Iris pigment epithelial cell (primary cell): Measurements from ENCODE around the gene NAA30.

Experiments used
- DNase-seq: peaks from one replicate; pipeline ENCODE4 v3.0.0-alpha.2; 2011; ENCODE audit warnings: low read depth

The NAA30 gene

GRCh38 chr14:57392830-57393229, 2.4 kb downstream of the NAA30 start:
- no peak for DNase-seq

GRCh38 chr14:57400556-57401494, 10.4 kb downstream of the NAA30 start:
- DNase-seq, result no peak

- DNase-seq, result no peak
Observed at GRCh38 chr14:57401501-57401900, 11.1 kb downstream of the NAA30 start.

- no peak for DNase-seq
Observed at GRCh38 chr14:57402173-57402852, 11.9 kb downstream of the NAA30 start.

- peak; percentile 26 for DNase-seq
Observed at GRCh38 chr14:57403521-57403864, 13.1 kb downstream of the NAA30 start.

GRCh38 chr14:57405562-57405961, 15.2 kb downstream of the NAA30 start:
- DNase-seq, result no peak

GRCh38 chr14:57408037-57408436, 17.7 kb downstream of the NAA30 start:
- no peak for DNase-seq

- no peak for DNase-seq
Observed at GRCh38 chr14:57408634-57409033, 18.2 kb downstream of the NAA30 start.

GRCh38 chr14:57412341-57412740, 22.0 kb downstream of the NAA30 start:
- DNase-seq, result no peak

- no peak for DNase-seq
Observed at GRCh38 chr14:57413849-57414248, 23.5 kb downstream of the NAA30 start.

- DNase-seq, result no peak
Observed at GRCh38 chr14:57417228-57417627, 26.8 kb downstream of the NAA30 start.

GRCh38 chr14:57418999-57419398, 28.6 kb downstream of the NAA30 start:
- no peak for DNase-seq

GRCh38 chr14:57420033-57420432, 29.6 kb downstream of the NAA30 start:
- DNase-seq, result no peak

GRCh38 chr14:57420986-57421385, 30.6 kb downstream of the NAA30 start:
- DNase-seq, result no peak

GRCh38 chr14:57435923-57436322, 45.5 kb downstream of the NAA30 start:
- no peak for DNase-seq

- DNase-seq, result peak; percentile 20
Observed at GRCh38 chr14:57461777-57462320, 71.5 kb downstream of the NAA30 start.

- DNase-seq, result no peak
Observed at GRCh38 chr14:57462551-57462950, 72.2 kb downstream of the NAA30 start.

- peak; percentile 8 for DNase-seq
Observed at GRCh38 chr14:57464008-57464730, 73.8 kb downstream of the NAA30 start.
